NCI-H2196 treated with DMSO at 0.1 percent for 48 hours (cell line): ENCODE data around the gene APC2.
"Not testable (repeated sequence)": the region's sequence is repeated elsewhere in the genome, so short reads cannot be mapped to it uniquely, and the experiment has no call there.

Source experiments
- DNase-seq: peaks from one replicate; lab custom pipeline; 2025; ENCODE audit not compliant: unreplicated experiment; lab: John Stamatoyannopoulos, UW

Gene APC2

GRCh38 chr19:1507763-1508506 is 58.0 kb downstream of the APC2 start:
- peak; percentile 98 for DNase-seq

GRCh38 chr19:1508507-1508856 is 58.6 kb downstream of the APC2 start:
- no peak for DNase-seq

GRCh38 chr19:1509602-1510441 is 59.9 kb downstream of the APC2 start:
- DNase-seq: no peak

- no peak for DNase-seq
Observed at GRCh38 chr19:1510442-1510806, 60.5 kb downstream of the APC2 start.

GRCh38 chr19:1510807-1511206 is 60.9 kb downstream of the APC2 start:
- DNase-seq: no peak

GRCh38 chr19:1511318-1512317 is 61.7 kb downstream of the APC2 start:
- no peak for DNase-seq

GRCh38 chr19:1512671-1513498 is 63.0 kb downstream of the APC2 start, which contains the start of gene ADAMTSL5:
Gene ADAMTSL5, minus strand, starts transcription at chr19:1513019. Its CDS starts 2,076 bp downstream, at chr19:1510943.
- DNase-seq: peak; percentile 45

GRCh38 chr19:1513499-1514294 is 63.8 kb downstream of the APC2 start:
- peak; percentile 4 for DNase-seq

GRCh38 chr19:1514295-1514661 is 64.4 kb downstream of the APC2 start:
- DNase-seq: no peak

- DNase-seq: no peak
Observed at GRCh38 chr19:1514986-1515721, 65.2 kb downstream of the APC2 start.

- no peak for DNase-seq
Observed at GRCh38 chr19:1516395-1516753, 66.5 kb downstream of the APC2 start.

GRCh38 chr19:1518471-1518870 is 68.5 kb downstream of the APC2 start:
- DNase-seq: no peak

- DNase-seq: not testable (repeated sequence)
Observed at GRCh38 chr19:1519802-1520201, 69.9 kb downstream of the APC2 start.

GRCh38 chr19:1520203-1520780 is 70.4 kb downstream of the APC2 start:
- DNase-seq: no peak

- no peak for DNase-seq
Observed at GRCh38 chr19:1521636-1522035, 71.7 kb downstream of the APC2 start.

- no peak for DNase-seq
Observed at GRCh38 chr19:1522061-1522460, 72.1 kb downstream of the APC2 start.

GRCh38 chr19:1522838-1523237 is 72.9 kb downstream of the APC2 start:
- no peak for DNase-seq
